GM19240 (cell line): ENCODE measurements around the gene ABCA3.
"Not testable (repeated sequence)": the region's sequence is repeated elsewhere in the genome, so short reads cannot be mapped to it uniquely, and the experiment has no call there.

Experiments
- DNase-seq: peaks from one replicate; pipeline ENCODE4 v3.0.0; 2011; ENCODE audit warnings: low spot score; ENCODE audit not compliant: insufficient read length

Gene ABCA3

GRCh38 chr16:2257726-2258125 is 82.8 kb downstream of the ABCA3 start:
- no peak for DNase-seq

DNA sequence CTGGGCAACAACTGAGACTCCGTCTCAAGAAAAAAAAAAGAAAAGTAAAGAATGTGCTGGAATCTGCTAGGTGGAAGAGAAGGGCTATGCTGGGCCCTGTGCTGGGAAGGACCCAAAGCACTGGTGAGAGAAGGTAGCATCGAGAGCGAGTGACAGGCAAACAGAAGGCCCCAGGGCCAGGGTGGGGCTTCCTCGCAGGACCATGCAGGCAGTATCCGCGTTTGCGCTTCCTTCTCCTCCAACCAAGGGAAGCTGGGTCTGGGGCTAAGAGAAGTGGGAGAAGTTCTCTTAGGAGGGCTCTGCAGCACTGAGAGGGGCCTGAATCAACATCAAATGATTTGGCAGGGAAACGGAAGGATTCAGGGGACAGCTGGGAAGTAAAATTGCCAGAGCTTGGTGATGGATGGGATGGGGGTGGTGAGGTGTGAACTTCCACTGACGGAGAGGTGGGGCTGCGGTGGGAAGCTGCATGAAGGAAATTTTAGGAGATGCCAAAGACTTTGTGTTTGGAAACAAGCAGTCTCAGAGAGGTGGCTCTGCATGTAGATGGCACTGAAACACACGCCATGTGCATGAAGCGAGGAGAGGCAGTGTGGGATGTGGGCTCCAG is 83.9 kb downstream of the ABCA3 start:
- DNase-seq = no peak

DNA sequence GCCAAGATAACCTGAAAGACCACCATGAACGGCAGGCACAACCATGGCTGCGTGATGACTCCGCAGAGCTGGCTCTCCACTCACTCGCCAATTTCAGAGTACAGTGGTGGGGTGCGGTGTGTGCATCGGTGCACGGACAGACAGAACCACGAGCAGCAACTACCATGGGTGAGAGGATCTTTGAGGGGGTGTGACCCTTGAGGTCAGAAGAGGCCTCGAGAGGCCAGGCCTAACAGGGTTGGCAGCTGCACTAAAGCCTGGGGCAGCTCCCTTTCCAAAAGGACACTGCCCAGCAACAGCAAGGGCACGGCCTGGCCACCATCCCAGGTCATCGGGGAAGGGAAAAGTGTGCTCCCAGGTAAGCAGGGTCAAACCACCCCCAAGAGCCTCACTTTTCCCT is 87.2 kb downstream of the ABCA3 start:
- no peak for DNase-seq

DNA sequence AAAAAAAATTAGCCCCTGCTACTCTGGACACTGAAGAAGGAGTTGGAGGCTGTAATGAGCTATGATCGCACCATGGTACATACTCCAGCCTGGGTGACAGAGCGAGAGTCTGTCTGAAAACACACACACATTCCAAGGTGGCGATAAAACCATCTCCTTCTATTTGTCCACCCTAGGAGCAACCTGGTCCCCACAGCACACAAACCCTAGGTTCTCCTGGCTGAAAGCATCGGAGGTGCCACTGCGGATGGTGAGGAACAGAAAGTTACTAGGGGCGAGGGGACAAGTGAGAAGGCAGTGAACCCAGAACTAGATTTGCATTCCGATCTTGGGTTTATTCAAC is 87.8 kb downstream of the ABCA3 start:
- DNase-seq = no peak

DNA sequence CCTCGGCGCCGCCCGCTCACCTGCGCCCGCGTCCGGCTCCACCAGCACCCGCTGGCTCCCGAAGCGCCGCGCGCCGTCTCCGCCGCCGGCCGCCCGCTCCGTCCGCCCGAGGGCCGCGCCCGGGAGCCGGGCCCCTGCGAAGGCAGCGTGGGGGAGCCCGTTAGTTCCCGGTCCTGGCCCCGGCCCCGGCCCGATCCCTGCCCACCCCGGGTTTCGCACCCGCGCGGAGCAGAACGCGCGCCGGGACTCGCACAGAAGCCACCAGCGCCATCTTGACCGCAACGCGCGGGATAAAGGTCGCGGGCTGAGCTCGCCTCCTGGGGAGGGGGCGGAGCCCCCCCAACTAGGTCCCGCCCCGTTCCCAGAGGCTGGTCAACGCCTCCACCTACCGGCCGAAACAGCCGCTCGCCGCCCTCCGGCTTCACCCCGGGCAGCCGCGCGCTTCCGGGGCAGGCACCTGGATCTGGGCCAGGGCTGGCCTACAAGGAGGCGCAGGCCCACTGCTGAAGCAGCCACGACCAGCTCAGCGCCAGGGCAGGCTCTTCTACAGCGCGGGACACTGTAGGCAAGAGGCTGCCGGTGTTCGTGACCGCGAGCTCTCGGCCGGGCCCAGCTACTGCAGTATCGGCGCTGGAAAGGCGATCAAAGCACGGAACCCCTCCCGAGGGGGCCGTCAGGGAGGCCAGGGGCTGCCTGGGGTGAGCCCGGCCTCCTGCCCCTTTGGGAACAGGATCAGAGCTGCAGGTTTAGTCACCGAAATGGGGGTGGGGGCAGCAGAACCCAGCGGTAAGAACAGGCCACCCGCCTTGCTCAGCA is 89.0 kb downstream of the ABCA3 start, which contains the start of gene ECI1:
Gene ECI1 (minus strand): TSS at position 292 of the 816 bp plus-strand sequence. CDS start 21 bp downstream, at position 271.
- peak; percentile 100 for DNase-seq

DNA sequence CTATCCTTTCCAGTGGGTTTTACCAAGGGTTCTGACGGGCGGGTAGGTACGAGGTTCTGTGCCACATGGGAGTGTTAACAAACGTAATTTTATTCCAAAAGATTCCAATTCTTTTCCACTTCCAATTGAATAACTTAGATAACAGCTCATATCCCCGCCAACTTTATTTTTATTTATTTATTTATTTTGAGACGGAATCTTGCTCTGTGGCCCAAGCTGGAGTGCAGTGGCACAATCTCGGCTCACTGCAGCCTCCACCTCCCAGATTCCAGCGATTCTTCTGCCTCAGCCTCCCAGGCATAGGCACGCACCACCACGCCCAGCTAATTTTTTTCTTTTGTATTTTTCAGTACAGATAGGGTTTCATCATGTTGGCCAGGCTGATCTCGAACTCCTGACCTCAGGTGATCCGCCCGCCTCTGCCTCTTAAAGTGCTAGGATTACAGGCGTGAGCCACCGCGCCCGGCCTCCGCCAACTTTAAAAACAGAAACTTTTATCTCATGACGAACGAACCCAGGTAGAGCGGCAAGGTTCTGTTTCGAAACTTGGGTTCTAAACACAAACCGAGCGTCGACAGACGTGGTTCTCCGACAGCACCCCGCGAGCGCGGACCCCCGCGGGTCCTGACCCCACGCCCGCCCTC is 89.8 kb downstream of the ABCA3 start:
- DNase-seq = no peak

GRCh38 chr16:2246301-2246885 is 94.1 kb downstream of the ABCA3 start:
- no peak for DNase-seq

DNA sequence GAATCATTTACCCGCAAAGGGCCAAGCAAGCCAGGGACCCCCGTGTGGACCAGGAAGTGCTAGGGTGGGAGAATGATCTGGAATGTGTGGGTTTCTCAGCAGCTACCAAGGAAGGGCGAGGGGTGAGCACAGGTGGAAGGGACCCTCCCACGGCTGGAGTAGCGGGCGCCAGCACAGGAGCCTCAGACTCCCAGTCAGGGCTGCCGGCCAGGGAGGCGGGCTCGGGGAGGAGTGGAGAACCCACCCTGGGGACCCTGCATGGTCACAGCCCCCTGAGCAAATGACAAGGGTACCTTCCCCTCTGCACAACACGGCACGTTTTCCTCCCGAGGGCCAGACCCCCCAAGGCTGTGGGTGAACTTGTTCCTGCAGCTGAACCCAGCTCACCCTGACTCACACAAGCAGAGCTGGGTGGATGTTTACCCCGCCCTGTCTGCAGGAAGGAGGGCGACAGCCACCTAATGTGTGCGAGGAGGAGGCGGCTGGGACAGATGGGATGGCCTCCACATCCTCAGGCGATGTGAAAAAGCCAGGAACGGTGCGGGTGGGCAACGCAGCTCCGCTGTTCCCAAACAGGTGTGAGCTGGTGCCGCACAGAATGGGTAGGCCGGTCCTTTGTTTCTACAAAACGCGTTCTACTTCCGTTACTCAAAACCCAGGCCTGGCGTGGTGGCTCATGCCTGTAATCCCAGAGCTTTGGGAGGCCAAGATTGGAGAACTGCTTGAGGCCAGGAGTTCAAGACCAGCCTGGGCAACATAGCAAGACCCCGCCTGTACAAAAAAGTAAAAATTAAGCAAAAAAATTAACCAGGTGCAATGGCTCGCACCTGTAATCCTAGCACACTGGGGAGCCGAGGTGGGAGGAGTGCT is 95.4 kb downstream of the ABCA3 start:
- no peak for DNase-seq

- no peak for DNase-seq
These were observed 96.2 kb downstream of the ABCA3 start for GRCh38 chr16:2244301-2244700.

DNA sequence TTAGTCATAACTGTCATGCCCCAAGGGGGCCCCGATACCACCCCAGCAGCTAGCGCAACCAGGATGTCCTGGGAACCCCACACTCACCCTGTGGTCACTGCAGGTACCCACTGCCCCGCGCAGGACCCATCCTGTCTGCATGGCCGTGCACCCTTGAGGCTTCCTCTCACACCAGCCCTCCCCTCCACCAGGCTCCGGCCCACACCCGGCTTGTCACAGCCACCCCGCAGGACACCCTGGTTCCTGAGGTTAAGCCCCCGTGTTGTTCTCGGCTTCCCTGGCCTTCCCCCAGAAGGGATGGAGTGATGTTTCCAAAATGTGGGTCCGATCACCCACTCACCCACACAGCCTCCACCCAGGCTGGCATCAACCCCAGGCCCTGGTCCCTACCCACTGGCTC is 96.7 kb downstream of the ABCA3 start:
- DNase-seq = no peak

GRCh38 chr16:2243031-2243528 is 97.4 kb downstream of the ABCA3 start:
- no peak for DNase-seq

- no peak for DNase-seq
These were observed 97.9 kb downstream of the ABCA3 start for GRCh38 chr16:2242598-2242997.

DNA sequence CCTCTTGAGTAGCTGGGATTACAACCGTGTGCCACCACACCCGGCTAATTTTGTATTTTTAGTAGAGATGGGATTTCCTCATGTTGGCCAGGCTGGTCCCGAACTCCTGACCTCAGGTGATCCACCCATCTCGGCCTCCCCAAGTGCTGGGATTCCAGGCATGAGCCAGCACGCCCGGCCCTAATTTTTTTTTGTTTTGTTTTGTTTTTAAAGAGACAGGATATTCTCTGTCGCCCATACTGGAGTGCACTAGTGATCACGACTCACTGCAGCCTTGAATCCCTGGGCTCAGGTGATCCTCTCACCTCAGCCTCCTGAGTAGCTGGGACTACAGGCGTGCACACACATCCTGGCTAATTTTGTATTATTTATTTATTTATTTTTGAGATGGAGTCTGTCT is 100.2 kb downstream of the ABCA3 start:
- not testable (repeated sequence) for DNase-seq

DNA sequence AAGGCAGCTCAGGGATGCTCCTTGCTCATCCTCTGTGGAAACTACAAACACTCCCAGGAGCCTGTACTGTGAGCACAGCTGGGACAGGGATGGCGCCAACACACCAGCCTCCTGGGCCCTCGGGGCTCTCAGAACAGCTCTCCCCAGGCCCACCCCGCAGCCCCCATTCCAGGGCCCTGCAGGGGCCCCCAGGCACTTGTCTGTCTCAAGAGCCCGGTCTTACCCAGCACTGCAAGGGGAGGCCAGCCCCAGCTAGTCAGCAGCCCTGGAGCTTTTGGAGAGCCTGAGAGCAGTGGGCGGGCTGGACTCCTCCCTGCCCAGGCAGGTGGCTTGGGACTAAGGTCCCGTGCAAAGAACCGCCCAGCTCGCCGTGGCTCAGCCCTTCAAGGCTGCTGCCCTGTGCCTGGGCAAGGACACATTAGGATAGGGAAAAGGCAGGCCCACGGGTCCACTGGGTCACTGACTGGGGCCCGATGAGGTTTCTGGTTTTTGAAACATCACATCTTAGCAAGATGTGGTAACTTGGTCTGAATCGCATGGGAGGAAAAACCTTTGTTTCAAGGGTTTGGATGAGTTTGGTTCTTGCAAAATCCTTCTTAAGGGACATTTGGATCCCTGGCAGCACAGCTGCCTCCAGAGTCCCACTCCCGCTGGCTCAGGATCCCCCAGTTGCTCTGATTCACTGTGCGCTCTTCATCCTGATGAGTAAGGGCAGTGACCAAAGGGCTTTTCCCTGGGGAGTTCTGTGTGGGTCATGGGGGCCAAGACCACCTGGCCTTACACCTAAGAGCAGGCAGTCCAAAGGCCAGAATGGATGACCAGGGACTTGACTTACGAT is 101.5 kb downstream of the ABCA3 start:
- no peak for DNase-seq

DNA sequence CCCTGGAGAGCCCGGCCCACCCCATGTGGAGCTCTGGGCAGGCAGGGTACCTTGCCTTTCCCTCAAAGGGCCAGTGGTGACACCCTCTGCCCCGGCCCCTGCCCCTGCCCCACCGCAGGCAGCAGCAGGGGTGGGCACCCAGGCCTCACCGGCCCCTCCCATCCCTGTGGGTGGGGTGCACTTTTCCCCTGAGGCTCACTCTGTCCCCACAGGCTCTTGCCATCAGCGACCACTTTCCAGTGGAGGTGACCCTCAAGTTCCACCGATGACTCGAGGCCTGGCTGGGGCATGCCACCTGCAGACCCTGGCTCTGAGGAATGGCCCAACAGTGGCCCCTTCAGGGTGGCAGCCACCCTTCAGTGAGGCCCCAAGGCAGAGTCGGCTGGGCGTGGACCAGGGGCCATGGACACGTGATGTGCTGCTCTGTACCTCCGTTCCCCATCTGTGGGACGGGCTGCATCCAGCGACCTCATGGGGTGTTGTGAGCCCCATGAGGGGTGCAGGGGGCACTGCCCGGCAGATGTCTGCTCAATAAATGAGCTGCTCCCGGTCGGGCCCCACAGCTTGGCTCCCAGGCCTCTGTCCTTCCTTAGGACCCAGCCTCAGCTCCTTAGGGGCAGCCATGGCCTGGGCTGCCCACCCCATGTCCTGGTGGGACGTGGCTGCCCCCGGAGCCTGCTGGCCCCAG is 102.2 kb downstream of the ABCA3 start:
- no peak for DNase-seq

GRCh38 chr16:2237493-2238149 is 102.9 kb downstream of the ABCA3 start:
- no peak for DNase-seq

- no peak for DNase-seq
These were observed 103.4 kb downstream of the ABCA3 start for GRCh38 chr16:2237102-2237482.

DNA sequence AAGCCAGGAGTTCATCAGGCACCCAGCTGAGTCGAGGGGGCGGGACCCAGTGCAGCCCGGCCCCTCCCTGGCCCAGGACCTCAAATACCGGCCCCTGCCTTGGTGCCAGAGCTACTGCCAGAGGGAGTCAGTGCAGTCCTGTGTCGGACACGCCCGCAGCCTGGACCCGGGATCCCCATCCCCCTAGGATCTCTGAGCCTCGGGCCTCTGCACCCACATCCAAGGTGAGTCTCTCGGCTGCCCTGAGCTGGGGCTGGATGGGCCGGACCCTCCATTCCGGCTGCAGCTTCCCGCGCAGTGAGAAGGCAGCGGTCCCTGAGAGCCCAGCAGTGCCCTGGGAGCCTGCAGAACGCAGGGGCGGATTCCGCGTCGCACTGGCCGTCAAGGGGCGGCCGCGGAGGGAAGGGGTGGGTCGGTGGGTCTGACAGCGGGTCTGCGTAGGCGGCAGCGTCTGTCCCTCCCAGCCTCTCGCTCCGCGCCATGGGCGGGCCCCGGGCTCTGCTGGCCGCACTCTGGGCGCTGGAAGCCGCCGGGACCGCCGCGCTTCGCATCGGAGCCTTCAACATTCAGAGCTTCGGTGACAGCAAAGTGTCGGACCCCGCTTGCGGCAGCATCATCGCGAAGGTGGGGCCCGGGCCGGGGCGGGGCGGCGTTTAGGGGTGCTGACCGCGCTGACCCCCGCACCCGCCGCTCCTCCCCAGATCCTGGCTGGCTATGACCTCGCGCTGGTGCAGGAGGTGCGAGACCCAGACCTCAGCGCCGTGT is 104.0 kb downstream of the ABCA3 start, which contains the start of gene DNASE1L2:
Gene DNASE1L2 (plus strand): TSS at position 108 of the 765 bp plus-strand sequence. CDS start 373 bp downstream, at position 481.
- no peak for DNase-seq
